Stimulated activated CD4-positive, alpha-beta T cell treated with anti-CD3 and anti-CD28 coated beads, Interleukin-15, amount 100 ng/mL, for 48 hours (primary cell): ENCODE results near the gene LIN54.
"Not testable (repeated sequence)": the region's sequence is repeated elsewhere in the genome, so short reads cannot be mapped to it uniquely, and the experiment has no call there.

Source experiments
- DNase-seq, 2 donors: peaks; one replicate each; pipeline ENCODE4 v3.0.0-alpha.2; 2020; ENCODE audit warnings: low read depth in 2 of 2

Gene LIN54

DNA sequence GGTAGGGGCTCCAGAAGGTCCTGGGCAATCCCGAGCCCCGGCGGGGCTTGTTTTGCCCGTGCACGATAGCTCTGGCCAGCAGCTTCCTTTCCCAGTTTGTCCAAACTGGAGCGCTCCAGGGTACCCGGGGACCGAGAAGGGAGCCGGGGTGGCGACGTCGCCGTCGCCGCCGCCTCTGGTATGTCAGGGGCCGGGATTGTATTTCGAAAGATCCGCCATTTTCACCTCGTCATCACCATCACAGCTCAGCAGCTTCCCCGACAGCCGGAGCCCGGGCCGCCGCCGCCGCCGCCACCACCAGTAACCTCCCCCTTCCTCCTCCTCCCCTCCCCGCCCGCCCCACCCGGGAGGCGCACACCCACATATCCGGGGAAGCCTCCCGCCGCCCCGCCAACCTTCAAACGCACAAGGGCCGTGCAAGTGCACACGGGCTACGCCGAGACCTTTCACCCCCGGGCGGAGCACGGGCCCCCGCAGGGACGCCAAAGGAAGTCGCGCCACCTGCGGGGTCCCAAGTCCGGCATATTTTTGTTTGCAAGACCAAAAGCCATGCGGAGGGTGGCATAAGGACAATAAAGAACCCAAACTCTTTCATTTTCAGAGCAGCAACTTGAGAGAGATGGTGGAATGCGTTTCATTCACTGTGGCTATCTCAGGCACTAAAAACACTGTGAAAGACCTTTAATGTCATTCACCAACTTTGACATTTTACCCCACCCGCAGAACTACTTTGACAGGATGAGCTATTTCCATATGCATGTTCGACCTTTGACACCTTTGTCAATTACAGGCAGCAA is at the start of gene LIN54:
TSS of gene LIN54 (minus strand) at position 302 of the 797 bp plus-strand sequence. CDS start 25,979 bp downstream, outside the sequence.
- peak; percentile 75 to 79 for DNase-seq

- DNase-seq, result no peak
Measured at GRCh38 chr4:83054928-83055327, 44.3 kb upstream of the LIN54 start.

DNA sequence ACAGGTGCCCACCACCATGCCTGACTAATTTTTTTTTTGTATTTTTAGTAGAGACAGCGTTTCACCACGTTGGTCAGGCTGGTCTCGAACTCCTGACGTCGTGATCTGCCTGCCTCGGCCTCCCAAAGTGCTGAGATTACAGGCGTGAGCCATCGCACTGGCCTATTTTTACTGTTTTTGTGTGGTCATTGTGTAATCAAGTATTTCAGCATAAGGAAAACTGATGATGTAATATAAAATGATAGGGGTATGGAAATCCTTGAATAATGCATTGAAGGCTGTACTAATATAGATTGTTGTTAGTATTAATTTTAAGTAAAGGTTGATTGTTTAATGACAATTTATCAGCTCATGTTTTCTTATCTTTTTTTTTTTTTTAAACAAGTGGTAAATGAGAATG is 38.2 kb upstream of the LIN54 start:
- DNase-seq, result not testable (repeated sequence)

DNA sequence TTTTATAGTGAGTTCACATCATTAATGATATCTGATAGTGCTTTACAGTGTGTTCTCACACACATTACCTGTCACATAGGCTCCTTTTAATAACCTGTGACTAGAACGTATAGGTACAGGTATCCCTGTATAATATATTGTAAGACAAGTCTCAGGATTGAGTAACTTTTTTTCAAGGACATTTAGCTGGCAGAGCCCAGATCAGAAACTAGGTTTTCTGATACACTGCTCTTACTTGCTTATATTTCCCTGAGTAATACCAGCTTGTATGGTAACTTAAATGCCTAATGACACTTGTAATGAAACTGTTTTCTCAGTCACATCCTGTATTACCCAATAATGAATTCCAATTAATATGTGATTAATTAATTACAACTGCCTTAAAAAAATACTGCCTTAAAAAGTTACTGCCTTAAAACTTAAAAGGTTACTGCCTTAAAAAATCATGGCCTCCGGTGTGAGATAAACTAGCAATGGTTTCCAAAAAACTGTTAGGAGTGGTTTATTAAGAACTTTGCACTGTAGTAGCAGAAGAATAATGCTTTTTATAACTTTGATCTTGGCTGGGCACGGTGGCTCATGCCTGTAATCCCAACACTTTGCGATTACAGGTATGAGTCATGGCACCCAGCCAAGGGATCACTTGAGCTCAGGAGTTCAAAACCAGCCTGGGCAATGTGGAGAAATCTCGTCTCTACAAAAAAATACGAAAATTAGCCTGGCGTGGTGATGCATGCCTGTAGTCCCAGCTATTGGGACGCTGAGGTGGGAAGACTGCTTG is 36.3 kb upstream of the LIN54 start:
- no peak for DNase-seq

GRCh38 chr4:83043801-83044407 is 33.3 kb upstream of the LIN54 start:
- DNase-seq, result no peak

GRCh38 chr4:83043157-83043556 is 32.5 kb upstream of the LIN54 start:
- DNase-seq, result not testable (repeated sequence)

DNA sequence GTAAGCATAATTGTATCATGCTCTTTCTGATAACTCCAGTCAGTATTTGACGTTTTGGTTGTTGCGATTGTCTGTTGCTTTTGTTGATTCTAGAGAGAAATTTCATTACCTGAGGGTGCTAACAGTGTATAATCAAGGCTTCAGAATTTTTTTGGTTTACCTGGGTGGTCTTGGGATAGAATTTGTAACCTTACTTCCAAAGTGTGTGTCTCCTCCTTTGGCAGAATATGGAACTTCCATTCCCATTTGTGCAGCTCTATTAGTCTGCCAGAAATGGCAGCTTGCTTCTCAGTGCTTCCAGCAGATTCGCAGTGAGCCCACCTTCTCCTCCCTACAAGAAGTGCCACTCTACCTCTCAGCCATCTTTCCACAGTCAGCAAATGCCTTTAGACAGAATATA is 29.6 kb upstream of the LIN54 start:
- no peak for DNase-seq

DNA sequence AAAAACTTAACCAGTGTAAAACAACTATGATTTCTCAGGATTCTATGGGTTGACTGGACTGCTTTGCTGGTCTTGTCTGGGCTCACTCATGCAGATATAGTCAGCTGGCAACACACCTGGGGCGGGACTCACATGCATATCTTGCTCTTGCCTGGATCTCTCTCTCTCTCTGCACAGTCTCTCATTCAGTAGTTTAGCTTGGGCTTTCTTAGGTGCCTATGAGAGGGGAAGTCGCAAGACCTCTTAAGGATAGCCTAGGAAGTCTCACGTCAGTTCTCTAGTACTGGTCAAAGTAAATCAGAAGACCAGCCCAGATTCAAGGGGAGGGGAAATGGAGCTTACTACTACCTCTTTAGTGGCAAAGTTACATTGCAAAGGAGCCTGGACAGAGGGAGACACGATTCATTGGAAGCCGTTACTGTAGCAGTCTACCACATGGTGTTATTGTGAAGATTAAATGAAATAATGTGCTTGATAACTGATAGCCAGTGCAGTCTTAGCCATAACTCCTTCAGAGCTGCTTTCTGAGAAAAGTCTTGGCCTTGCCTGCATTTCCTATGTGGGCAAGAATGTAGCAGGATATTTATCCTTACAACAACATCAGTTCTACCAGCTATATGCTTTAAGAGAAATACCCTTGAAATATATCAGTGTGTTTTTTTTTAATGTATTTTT is 26.5 kb upstream of the LIN54 start:
- no peak for DNase-seq

- DNase-seq, result peak; percentile 92 to 96
Measured at GRCh38 chr4:83034630-83035494, 24.2 kb upstream of the LIN54 start, which contains the start of gene COPS4. Gene COPS4, plus strand, starts transcription at chr4:83035183. Its CDS starts 42 bp downstream, at chr4:83035225.

DNA sequence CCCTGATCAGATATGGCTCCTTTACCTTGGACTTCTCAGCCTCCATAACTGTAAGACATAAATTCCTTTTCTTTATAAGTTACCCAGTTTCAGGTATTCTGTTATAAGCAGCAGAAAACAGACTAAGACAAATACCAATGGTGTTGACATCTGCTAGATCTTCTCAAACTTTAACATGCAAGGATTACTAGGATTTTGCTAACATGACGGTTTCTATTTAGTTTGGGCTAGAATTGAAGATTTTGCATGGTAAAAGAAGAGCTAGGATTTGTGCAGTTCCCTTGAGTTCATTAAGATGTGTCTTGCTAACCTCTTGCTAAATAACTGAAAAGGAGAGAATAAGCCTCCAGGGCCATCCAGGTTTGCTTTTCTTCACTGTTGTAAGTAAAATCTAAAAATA is 19.1 kb upstream of the LIN54 start:
- no peak for DNase-seq

GRCh38 chr4:83028976-83029375 is 18.4 kb upstream of the LIN54 start:
- DNase-seq, result no peak

DNA sequence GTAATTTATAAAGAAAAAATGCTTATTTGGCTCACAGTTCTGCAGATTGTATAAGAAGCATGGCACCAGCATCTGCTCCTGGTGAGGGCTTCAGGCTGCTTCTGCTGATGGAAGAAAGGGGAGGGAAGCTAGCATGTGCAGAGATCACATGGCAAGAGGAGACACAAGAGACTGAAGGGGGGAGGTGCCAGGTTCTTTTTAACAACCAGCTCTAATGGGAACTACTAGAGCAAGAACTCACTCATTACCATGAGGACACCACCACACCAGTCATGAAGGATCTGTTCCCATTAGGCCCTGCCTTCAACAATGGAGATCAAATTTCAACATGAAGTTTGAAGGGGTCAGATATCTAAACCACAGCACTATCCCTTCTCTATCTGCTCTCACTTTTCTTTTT is 14.9 kb upstream of the LIN54 start:
- DNase-seq, result no peak

- no peak for DNase-seq
Measured at GRCh38 chr4:83024233-83024632, 13.6 kb upstream of the LIN54 start.

GRCh38 chr4:83023599-83023998 is 13.0 kb upstream of the LIN54 start:
- not testable (repeated sequence) for DNase-seq

DNA sequence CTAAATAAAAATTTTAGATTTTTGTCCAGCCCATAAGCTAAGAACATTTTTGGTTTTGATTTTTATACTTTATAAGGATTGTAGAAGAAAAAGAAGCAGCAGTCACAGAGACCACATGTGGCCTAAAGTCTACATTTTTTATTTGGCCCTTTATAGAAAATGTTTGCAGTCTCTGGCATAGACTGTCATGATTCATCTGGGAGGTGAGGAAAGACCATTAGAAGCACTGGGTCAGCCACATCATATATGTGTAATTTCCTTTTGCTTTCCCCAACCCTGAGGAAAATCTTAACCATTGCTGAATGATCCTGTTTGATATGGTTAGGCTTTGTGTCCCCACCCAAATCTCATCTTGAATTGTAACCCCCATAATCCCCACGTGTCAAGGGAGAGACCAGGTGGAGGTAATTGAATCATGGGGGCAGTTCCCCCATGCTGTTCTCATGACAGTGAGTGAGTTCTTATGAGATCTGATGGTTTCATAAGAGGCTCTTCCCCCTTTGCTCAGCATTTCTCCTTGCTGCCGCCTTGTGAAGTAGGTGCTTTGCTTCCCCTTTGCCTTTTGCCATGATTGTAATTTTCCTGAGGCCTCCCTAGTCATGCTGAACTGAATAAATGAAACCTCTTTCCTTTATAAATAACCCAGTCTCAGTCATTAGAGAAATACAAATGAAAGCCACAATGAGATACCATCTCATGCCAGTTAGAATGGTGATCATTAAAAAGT is 12.3 kb upstream of the LIN54 start:
- no peak for DNase-seq

DNA sequence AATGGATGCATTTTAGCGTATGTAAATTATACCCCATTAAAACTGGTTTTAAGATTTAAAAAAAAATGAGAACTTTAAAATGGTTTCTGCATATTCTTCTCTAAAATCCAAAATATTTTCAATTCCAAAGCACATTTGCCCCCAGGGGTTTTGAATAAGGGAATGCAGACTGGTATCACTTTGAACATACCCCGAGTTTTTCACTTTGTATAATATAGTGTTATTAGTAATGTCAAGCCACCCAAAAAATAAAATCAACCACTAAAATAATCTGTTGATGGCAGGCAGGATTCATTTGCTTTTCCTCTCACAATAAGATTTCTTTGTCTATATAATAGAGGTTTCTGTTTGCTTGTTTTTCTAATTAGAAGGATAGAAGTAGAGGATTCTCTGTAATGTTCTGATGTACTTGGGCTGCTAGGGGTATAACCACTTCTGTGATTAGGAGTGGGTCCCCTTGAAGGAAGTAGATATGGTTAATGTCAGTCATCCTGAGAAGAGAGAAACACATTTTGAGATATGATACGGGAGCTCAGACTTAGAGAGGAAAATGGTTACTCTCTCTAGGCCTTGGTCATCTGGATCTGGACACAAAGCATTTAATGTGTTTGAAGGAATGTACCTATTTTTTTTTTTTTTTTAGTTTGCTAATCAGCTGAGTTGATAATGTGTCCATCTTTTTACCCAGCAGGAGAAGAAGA is 9.3 kb upstream of the LIN54 start:
- no peak for DNase-seq

- DNase-seq, result no peak
Measured at GRCh38 chr4:83013902-83014301, 3.3 kb upstream of the LIN54 start.

DNA sequence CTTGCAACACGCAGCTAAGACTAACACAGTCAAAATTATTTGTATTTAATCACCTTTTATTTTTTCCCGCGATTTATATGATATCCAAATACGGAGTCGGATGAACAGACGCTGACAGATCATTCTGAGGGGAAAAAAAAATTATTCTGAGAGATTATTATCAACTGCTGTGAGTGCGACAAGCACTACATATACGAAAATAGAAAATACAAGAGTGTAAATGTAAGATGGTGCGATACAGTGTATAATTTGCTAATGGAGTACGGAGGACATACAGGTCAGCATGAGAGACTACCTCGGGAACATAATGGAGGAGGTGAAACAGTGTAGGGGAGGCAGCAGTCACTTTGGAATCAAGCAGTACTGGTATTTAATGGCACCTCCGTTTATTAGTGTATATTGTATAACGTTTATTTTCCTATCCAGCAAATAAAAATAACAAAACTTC is 2.8 kb upstream of the LIN54 start:
- no peak for DNase-seq

DNA sequence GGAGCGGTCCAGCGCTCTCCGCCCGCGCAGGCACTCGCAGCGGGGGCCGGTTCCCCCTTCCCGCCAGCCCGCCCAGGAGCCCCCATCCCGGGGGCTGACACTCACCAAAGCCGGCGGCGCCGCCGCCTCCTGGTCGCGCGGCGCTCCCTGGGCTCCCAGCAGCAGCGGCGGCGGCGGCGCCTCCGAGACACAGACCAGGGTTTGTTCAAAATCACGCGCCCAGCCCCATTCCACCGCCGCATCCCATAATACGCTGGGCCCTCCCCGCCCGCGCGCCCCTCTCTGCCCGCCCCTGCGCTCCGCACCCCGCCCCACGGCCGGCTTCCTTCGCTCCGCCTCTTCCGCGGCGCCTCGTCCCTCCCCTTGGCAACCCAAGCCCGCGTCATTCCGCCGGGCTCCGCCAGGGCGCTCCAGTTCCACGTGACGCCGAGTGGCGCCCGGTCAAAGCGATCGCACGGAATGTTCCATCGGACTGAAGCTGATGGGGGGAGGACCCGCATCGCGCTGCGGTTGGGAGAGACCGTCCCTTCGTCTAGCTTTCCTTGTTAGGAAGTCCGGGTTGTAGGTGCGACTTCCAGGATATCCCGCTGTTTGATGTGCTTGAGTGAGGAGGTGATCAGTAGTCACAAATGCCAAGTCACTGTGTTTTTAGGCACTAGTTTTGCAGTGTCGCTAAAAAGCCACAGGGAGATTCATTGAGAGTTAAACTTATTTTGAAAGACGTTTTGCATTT is 2.2 kb upstream of the LIN54 start:
- DNase-seq, result peak; percentile 94 to 96
